HepG2 (cell line): ENCODE results near the gene CTNND2. TPM values are rescaled to one million over a fixed set of nuclear protein-coding genes. Genes with fewer than 3 reads are reported as not detected.

ENCODE experiments used
- ATAC-seq: fragments of 200-7000 bp; cut with Tn5 transposase; 3 replicates; pipeline ENCODE4 v1.9.1; 2020; ENCODE audit warnings: mild to moderate bottlenecking, moderate library complexity
- BruUV-seq: library from RNA; stranded (reverse); fragments of 400-500 nt; replicated peaks from 2 replicates; lab custom pipeline; 2021; lab: Mats Ljungman, UMichigan
- CTCF ChIA-PET: fragments of 300-600 bp; formaldehyde crosslinking; extraction: SDS; loops from one replicate; lab custom pipeline; 2021; ENCODE audit warnings: low total read pairs, inconsistent platforms, low intra/inter-chr PET ratio; lab: Yijun Ruan, JAX
- POLR2A ChIA-PET: fragments of 350-600 bp; sonication (Branson Sonifier 250); formaldehyde crosslinking; loops from one replicate; lab custom pipeline; 2020; ENCODE audit warnings: antibody characterized with exemption, inconsistent platforms; lab: Yijun Ruan, JAX
- DNase-seq: peaks from one replicate; pipeline ENCODE4 v3.0.0-alpha.2; 2015; ENCODE audit warnings: low spot score
- FAIRE-seq: peaks from 3 replicates; lab custom pipeline; 2011; peaks lifted over from hg19 to GRCh38; lab: Jason Lieb, UNC
- H2AFZ ChIP-seq: one replicate; pipeline ENCODE4 v1.6.1; 2011; ENCODE audit warnings: low read length, inconsistent platforms
- H3K27ac ChIP-seq: fragments of 300-600 bp; 3 replicates; pipeline ENCODE4 v1.8.0; 2011; ENCODE audit warnings: mixed run types, mild to moderate bottlenecking, mixed read lengths, low read length, inconsistent platforms; ENCODE audit not compliant: insufficient read depth; ENCODE audit errors: extremely low read length
- H3K27me3 ChIP-seq, 2 experiments: fragments of 200-600 bp in 1 of 2; 2 replicates in 1 of 2; 3 replicates in 1 of 2; pipeline versions ENCODE4 v1.6.0 to v1.8.0; 2011; ENCODE audit warnings: low read length in 2 of 2, mild to moderate bottlenecking in 2 of 2, moderate library complexity in 2 of 2, inconsistent platforms in 1 of 2; ENCODE audit not compliant: insufficient read depth in 2 of 2, control insufficient read depth in 1 of 2
- H3K36me3 ChIP-seq, 2 experiments: fragments of 200-600 bp in 1 of 2; replicated peaks in 1 of 2; 2 replicates in 1 of 2; 3 replicates in 1 of 2; pipeline versions ENCODE4 v1.5.1 to v1.8.0; 2011; ENCODE audit warnings: low read length in 2 of 2, inconsistent platforms in 1 of 2; ENCODE audit not compliant: insufficient read depth in 2 of 2, control insufficient read depth in 1 of 2
- H3K4me1 ChIP-seq: 2 replicates; pipeline ENCODE4 v1.5.1; 2012; ENCODE audit warnings: low read length, inconsistent platforms; ENCODE audit not compliant: insufficient read depth
- H3K4me2 ChIP-seq: 2 replicates; pipeline ENCODE4 v1.6.0; 2011; ENCODE audit warnings: low read depth, low read length, inconsistent platforms
- H3K4me3 ChIP-seq, 3 experiments: fragments of 200-600 bp in 1 of 3; sonication (generic), shearing (Covaris generic) in 1 of 3; replicated peaks in 1 of 3; 2 replicates each; pipeline ENCODE4 v1.5.1; 2011 to 2016; ENCODE audit warnings: low read length in 3 of 3, inconsistent platforms in 2 of 3, low read depth in 2 of 3, mild to moderate bottlenecking in 2 of 3, control low read depth in 1 of 3, mixed read lengths in 1 of 3; ENCODE audit not compliant: insufficient read depth in 1 of 3
- H3K79me2 ChIP-seq: one replicate; pipeline ENCODE4 v1.6.1; 2011; ENCODE audit warnings: low read length, inconsistent platforms; ENCODE audit not compliant: insufficient read depth
- H3K9ac ChIP-seq: 2 replicates; pipeline ENCODE4 v1.6.0; 2011; ENCODE audit warnings: mild to moderate bottlenecking, low read depth, low read length, inconsistent platforms; ENCODE audit not compliant: insufficient read depth
- H3K9me3 ChIP-seq: 2 replicates; pipeline ENCODE4 v1.5.1; 2012; ENCODE audit warnings: mild to moderate bottlenecking, low read length
- H4K20me1 ChIP-seq: 2 replicates; pipeline ENCODE4 v1.6.0; 2011; ENCODE audit warnings: inconsistent platforms, mild to moderate bottlenecking, low read length, moderate library complexity; ENCODE audit not compliant: insufficient read depth
- CEBPG ChIP-seq: IDR thresholded peaks from 2 replicates; pipeline ENCODE4 v1.6.1; 2016
- GATA4 ChIP-seq: sonication (generic); IDR thresholded peaks from 2 replicates; pipeline ENCODE4 v1.6.1; 2016; ENCODE audit warnings: antibody characterized with exemption, low read depth, borderline replicate concordance
- HMG20B ChIP-seq: conservative IDR thresholded peaks from 2 replicates; pipeline ENCODE4 v1.6.1; 2016; ENCODE audit warnings: missing genetic modification reagents, missing compliant biosample characterization
- HOMEZ ChIP-seq: IDR thresholded peaks from 2 replicates; pipeline ENCODE4 v1.6.1; 2016; ENCODE audit warnings: low read depth
- MAFK ChIP-seq, 2 experiments: IDR thresholded peaks in 1 of 2; conservative IDR thresholded peaks in 1 of 2; 2 replicates each; pipeline ENCODE4 v1.6.1; 2011; ENCODE audit warnings: improper control_type of control experiment in 2 of 2, low read length in 2 of 2
- MTF2 ChIP-seq: sonication (generic); formaldehyde crosslinking; IDR thresholded peaks from 2 replicates; pipeline ENCODE4 v1.5.0; 2020; ENCODE audit warnings: missing genetic modification reagents, borderline replicate concordance
- NBN ChIP-seq: fragments of 450-650 bp; conservative IDR thresholded peaks from 2 replicates; pipeline ENCODE4 v1.6.1; 2017
- NCOR1 ChIP-seq: fragments of 200-600 bp; sonication (generic); IDR thresholded peaks from 2 replicates; pipeline ENCODE4 v1.7.0; 2017; ENCODE audit warnings: antibody characterized with exemption, low read length, borderline replicate concordance
- NFE2 ChIP-seq: sonication (generic); formaldehyde crosslinking; IDR thresholded peaks from 2 replicates; pipeline ENCODE4 v1.4.0; 2020; ENCODE audit warnings: missing genetic modification reagents
- NFE2L2 ChIP-seq: fragments of 150-350 bp; IDR thresholded peaks from 2 replicates; pipeline ENCODE4 v1.6.1; 2014; ENCODE audit warnings: low read length
- ZBTB26 ChIP-seq: IDR thresholded peaks from 2 replicates; pipeline ENCODE4 v1.6.1; 2016; ENCODE audit warnings: missing compliant biosample characterization, missing genetic modification reagents, borderline replicate concordance
- ZBTB43 ChIP-seq: sonication (generic); formaldehyde crosslinking; conservative IDR thresholded peaks from 2 replicates; pipeline ENCODE4 v1.4.0; 2020; ENCODE audit warnings: missing genetic modification reagents
- ZNF296 ChIP-seq: sonication (generic); formaldehyde crosslinking; conservative IDR thresholded peaks from 2 replicates; pipeline ENCODE4 v1.5.0; 2020; ENCODE audit warnings: mild to moderate bottlenecking, missing genetic modification reagents
- ZNF879 ChIP-seq: sonication (generic); formaldehyde crosslinking; IDR thresholded peaks from 2 replicates; pipeline ENCODE4 v1.8.1; 2023; ENCODE audit warnings: missing genetic modification reagents
- WGBS: methylation state at CpG from one replicate; pipeline ENCODE4 v1.1.6; 2017; ENCODE audit warnings: low lambda C conversion rate; 5-methylcytosine and 5-hydroxymethylcytosine counted together
- in situ Hi-C: cut with HindIII; loops from 2 replicates; pipeline ENCODE4 v1.10.0; 2017; ENCODE audit warnings: low pct_unique_long_range_greater_than_20kb; ENCODE audit not compliant: extremely low pct_ligation_motif_present
- intact Hi-C: fragments of 100-400 bp; cut with micrococcal nuclease; formaldehyde crosslinking; loops from one replicate; pipeline ENCODE4 v1.10.0; 2022; ENCODE audit not compliant: unreplicated experiment
- polyA plus RNA-seq, 8 experiments: library from polyadenylated mRNA; depleted of rRNA in 3 of 8; stranded (reverse) in 7 of 8; unstranded in 1 of 8; fragments of >200 nt; fragmentation: Illumina TruSeq in 4 of 8; extraction: Trizol in 4 of 8; gene quantifications; 2 replicates each; pipeline versions ENCODE4 v1.2.1 to v1.2.3, GENCODE V29; 2011 to 2016; ENCODE audit warnings: low read depth in 4 of 8, missing spikeins in 1 of 8, mixed read lengths in 1 of 8; ENCODE audit not compliant: insufficient read depth in 1 of 8
- total RNA-seq, 5 experiments: library from RNA; depleted of rRNA; stranded (reverse); fragments of >200 nt; fragmentation: Illumina TruSeq; extraction: Trizol; gene quantifications; 2 replicates each; pipeline ENCODE4 v1.2.3, GENCODE V29; 2016; ENCODE audit warnings: low read depth in 1 of 5

Gene CTNND2
- total and polyA plus RNA-seq, 2 of the 13 experiments (the other 11 are each of a cell fraction or from before 2014, with no cell fraction given) = not detected

GRCh38 chr5:11596185-11596584, 308.1 kb downstream of the CTNND2 start:
- TF ChIP-seq NFE2L2 = peak; percentile 53; the same call in 1 of the 2 replicates
- TF ChIP-seq NFE2 = peak; percentile 36; the same call in 1 of the 2 replicates
- TF ChIP-seq MAFK (conservative IDR thresholded peaks at IDR 0.05 in 1 of 2, IDR thresholded peaks at IDR 0.05 in 1 of 2; ENCODE audit: low read length in 2 of 2) = peak; percentile 32 to 35; a peak in 2 of 4 replicates
- TF ChIP-seq NBN = no peak
- no peak for TF ChIP-seq ZBTB26 (CRISPR knock-in tag)
- peak overlapping the region; percentile 58 for H3K4me2 ChIP-seq
- WGBS = 100% methylated on average over 1 of the region's 1 CpG
- no peaks in the 10 kb centered on the region for H4K20me1 ChIP-seq
- DNase-seq (no peak), FAIRE-seq (no peak), ATAC-seq (peak; percentile 8; the same call in 2 of the 3 replicates)
- intact Hi-C loops (loop anchor here (5.0 kb wide), 1 partner anchor 39 kb away; no protein-coding TSS in a partner anchor), in situ Hi-C loops (no loop called here)
- H3K27me3 ChIP-seq = no peaks in the 10 kb centered on the region
- ChIA-PET CTCF (no interaction called here), POLR2A (no interaction called here)
- peaks cover 83% of the 10 kb centered on the region for H3K4me1 ChIP-seq
- no peak overlapping the region for H2AFZ ChIP-seq
- no peak overlapping the region for H3K4me3 ChIP-seq
- H3K79me2 ChIP-seq = no peaks in the 10 kb centered on the region
- peak overlapping the region; percentile 13; the same call in 1 of the 2 replicates for H3K9ac ChIP-seq
- no peaks in the 10 kb centered on the region for H3K36me3 ChIP-seq
- H3K9me3 ChIP-seq = peaks cover 12% of the 10 kb centered on the region
- H3K27ac ChIP-seq = peak overlapping the region; percentile 82
- BruUV-seq = no TSS peak

- ChIA-PET POLR2A (no interaction called here), CTCF (no interaction called here)
- H2AFZ ChIP-seq = no peak overlapping the region
- H3K4me1 ChIP-seq = peaks cover 81% of the 10 kb centered on the region
- BruUV-seq = no TSS peak
- peak overlapping the region; percentile 45 for H3K4me2 ChIP-seq
- H3K27ac ChIP-seq = peak overlapping the region; percentile 82
- in situ Hi-C loops = no loop called here
- intact Hi-C loops = loop anchor here (5.0 kb wide), 1 partner anchor 38 kb away; no protein-coding TSS in a partner anchor
- no peaks in the 10 kb centered on the region for H3K36me3 ChIP-seq
- FAIRE-seq (peak; percentile 61), DNase-seq (peak; percentile 80), ATAC-seq (peak; percentile 37)
- peaks cover 23% of the 10 kb centered on the region for H3K9me3 ChIP-seq
- peak overlapping the region; percentile 28 for H3K9ac ChIP-seq
- WGBS = 20% methylated on average over 3 of the region's 3 CpGs
- H3K79me2 ChIP-seq = no peaks in the 10 kb centered on the region
- H3K4me3 ChIP-seq = peak overlapping the region in 1 of 3 experiments; percentile 2; a peak in 2 of 6 replicates
- H4K20me1 ChIP-seq = no peaks in the 10 kb centered on the region
- H3K27me3 ChIP-seq = no peaks in the 10 kb centered on the region
- TF ChIP-seq ZNF879 (CRISPR knock-in tag) (no peak), CEBPG (peak; percentile 38; the same call in 1 of the 2 replicates), ZBTB43 (CRISPR knock-in tag) (0 out of 2 replicates have a peak, but pooled peaks have one; percentile 42), NCOR1 (0 out of 2 replicates have a peak, but pooled peaks have one; percentile 38), GATA4 (peak; percentile 58; the same call in 1 of the 2 replicates), ZNF296 (no peak), MTF2 (CRISPR knock-in tag) (no peak), HMG20B (CRISPR knock-in tag) (0 out of 2 replicates have a peak, but pooled peaks have one; percentile 40), HOMEZ (CRISPR knock-in tag) (0 out of 2 replicates have a peak, but pooled peaks have one; percentile 46)
These were observed 309.2 kb downstream of the CTNND2 start for GRCh38 chr5:11595045-11595444.
